Body of pancreas (tissue), 4 donors: ENCODE data around the gene LRCH2.

Experiments used
- CTCF ChIP-seq, 7 experiments: fragments of 450-650 bp in 4 of 7; fragments of 200-600 bp in 3 of 7; sonication (generic) in 3 of 7; IDR thresholded peaks; one replicate each; pipeline ENCODE4 v1.5.1; 2016 to 2019; ENCODE audit warnings: antibody characterized with exemption in 7 of 7
- POLR2A ChIP-seq, 3 donors: fragments of 450-650 bp; IDR thresholded peaks; one replicate each; pipeline ENCODE4 v1.6.1; 2016; ENCODE audit warnings: antibody characterized with exemption in 3 of 3, mild to moderate bottlenecking in 2 of 3

- TF ChIP-seq CTCF (IDR thresholded peaks at IDR 0.05) = no peak
- no peak for TF ChIP-seq POLR2A (IDR thresholded peaks at IDR 0.05)
These were observed 144.5 kb downstream of the LRCH2 start for GRCh38 chrX:115089419-115089818.
